ENCODE measurements around the gene TFEC. TPM values are rescaled to one million over a fixed set of nuclear protein-coding genes. Genes with fewer than 3 reads are reported as not detected.
"Not testable (repeated sequence)": the region's sequence is repeated elsewhere in the genome, so short reads cannot be mapped to it uniquely, and the experiment has no call there.

TFEC gene
- total and polyA plus RNA-seq, 2 of the 4 experiments (the other 2 are of a cell fraction), result under 0.01 to 0.02 TPM

DNA sequence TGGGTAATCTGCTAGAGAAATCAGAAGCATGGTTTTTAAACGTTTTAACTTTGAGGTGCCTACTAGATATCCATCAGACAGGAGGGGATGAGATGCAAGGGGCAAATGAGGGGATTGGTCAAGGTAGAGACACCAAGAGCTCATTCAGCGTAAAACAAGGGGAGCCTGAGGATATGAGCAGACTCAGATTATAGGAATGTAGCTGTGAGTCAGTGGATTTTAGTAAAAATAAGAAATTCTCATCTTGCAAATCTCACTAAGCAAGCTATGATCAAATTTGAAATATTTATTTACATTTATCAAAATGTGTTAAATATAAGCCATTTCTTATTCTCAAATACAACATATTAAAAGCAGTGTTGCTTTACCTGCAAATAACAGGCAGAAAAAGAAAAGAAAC is 21.4 kb upstream of the TFEC start:
- no CpG with 5 or more reads among the region's 2 CpGs for WGBS, 2 experiments (ENCODE audit: extremely low coverage in 2 of 2, insufficient read length in 1 of 2)
- dilution Hi-C loops (cut with HindIII; ENCODE audit: low sequenced_read_pairs, unreplicated experiment), result no loop called here

DNA sequence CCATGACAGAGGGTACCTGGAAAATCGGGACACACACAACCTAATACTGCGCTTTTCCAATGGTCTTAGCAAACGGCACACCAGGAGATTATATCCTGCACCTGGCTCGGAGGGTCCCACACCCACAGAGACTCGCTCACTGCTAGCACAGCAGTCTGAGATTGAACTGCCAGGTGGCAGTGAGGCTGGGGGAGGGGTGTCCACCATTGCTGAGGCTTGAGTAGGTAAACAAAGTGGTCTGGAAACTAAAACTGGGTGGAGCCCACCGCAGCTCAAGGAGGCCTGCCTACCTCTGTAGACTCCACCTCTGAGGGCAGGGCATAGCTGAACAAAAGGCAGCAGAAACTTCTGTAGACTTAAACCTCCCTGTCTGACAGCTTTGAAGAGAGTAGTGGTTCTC is 16.7 kb upstream of the TFEC start:
- ATAC-seq (ENCODE audit: low read depth); dilution Hi-C loops (cut with HindIII; ENCODE audit: low sequenced_read_pairs, unreplicated experiment); H3K9me1 ChIP-seq (ENCODE audit: insufficient read depth, low read length); H3K14ac ChIP-seq (replicated peaks; ENCODE audit: low read depth, low read length); H3K4me1 ChIP-seq (ENCODE audit: control insufficient read depth, insufficient read depth, low read length); H3K56ac ChIP-seq (ENCODE audit: extremely low read depth, insufficient read depth, low read length); H2BK5ac ChIP-seq (ENCODE audit: low read depth, low read length, poor library complexity, severe bottlenecking); H4K8ac ChIP-seq (ENCODE audit: low read depth in 2 of 2, low read length in 2 of 2); H4K5ac ChIP-seq (ENCODE audit: low read depth, low read length); H2BK20ac ChIP-seq (ENCODE audit: low read depth, low read length); POLR2A ChIA-PET (ENCODE audit: unreplicated experiment); H3K27ac ChIP-seq (ENCODE audit: insufficient read depth, low read length); H3K27me3 ChIP-seq (ENCODE audit: control insufficient read depth, insufficient read depth, low read length); H3K79me1 ChIP-seq (ENCODE audit: low read depth in 1 of 2, low read length in 2 of 2); H3K18ac ChIP-seq (ENCODE audit: low read depth, low read length); H3K4me2 ChIP-seq (ENCODE audit: low read depth, low read length); H2BK15ac ChIP-seq (ENCODE audit: low read depth, low read length); H3K9ac ChIP-seq (ENCODE audit: low read depth, low read length); BruUV-seq (replicated peaks); H4K20me1 ChIP-seq (ENCODE audit: insufficient read depth, low read length); intact Hi-C loops (cut with micrococcal nuclease); H3K4ac ChIP-seq (ENCODE audit: low read depth, low read length); in situ Hi-C loops (cut with MboI; ENCODE audit: low sequenced_read_pairs); H4K91ac ChIP-seq (ENCODE audit: insufficient read depth, low read depth, low read length); H2BK120ac ChIP-seq (ENCODE audit: low read depth, low read length); H3K36me3 ChIP-seq (ENCODE audit: control insufficient read depth, insufficient read depth, low read length); DNase-seq; H3K9me3 ChIP-seq (ENCODE audit: control insufficient read depth, insufficient read depth, low read length); CTCF ChIA-PET; H3K4me3 ChIP-seq (ENCODE audit: insufficient read depth, low read depth, low read length); H2AK9ac ChIP-seq (replicated peaks; ENCODE audit: low read depth, low read length, poor library complexity); H2AK5ac ChIP-seq (ENCODE audit: low read depth, low read length); H3K23ac ChIP-seq (ENCODE audit: low read depth, low read length); H2AFZ ChIP-seq (replicated peaks; ENCODE audit: low read length, poor library complexity): not testable (repeated sequence)
- WGBS, 2 experiments (ENCODE audit: extremely low coverage in 2 of 2, insufficient read length in 1 of 2), result 90% methylated on average over 2 of the region's 6 CpGs; no CpG with 5 or more reads in 1 of the 2 experiments

More for the DNA sequence above, 21.4 kb upstream of the TFEC start:
- Histone ChIP-seq H3K4me3 (ENCODE audit: insufficient read depth, low read depth, low read length) (no peak overlapping the region), H3K23ac (ENCODE audit: low read depth, low read length) (no peak overlapping the region), H4K8ac (ENCODE audit: low read depth in 2 of 2, low read length in 2 of 2) (no peak overlapping the region), H2BK15ac (ENCODE audit: low read depth, low read length) (no peak overlapping the region; the same call in 2 of the 3 replicates), H4K91ac (ENCODE audit: insufficient read depth, low read depth, low read length) (no peak overlapping the region), H3K79me1 (ENCODE audit: low read depth in 1 of 2, low read length in 2 of 2) (no peaks in the 10 kb centered on the region), H4K20me1 (ENCODE audit: insufficient read depth, low read length) (no peaks in the 10 kb centered on the region), H2AK9ac (replicated peaks; ENCODE audit: low read depth, low read length, poor library complexity) (no peak overlapping the region), H2BK120ac (ENCODE audit: low read depth, low read length) (peak overlapping the region; percentile 34), H2BK5ac (ENCODE audit: low read depth, low read length, poor library complexity, severe bottlenecking) (no peak overlapping the region), H3K9me1 (ENCODE audit: insufficient read depth, low read length) (0 out of 2 replicates have a peak, but pooled peaks cover 2% of the 10 kb centered on the region), H3K14ac (replicated peaks; ENCODE audit: low read depth, low read length) (peak overlapping the region; percentile 22; the same call in 1 of the 2 replicates), H2BK20ac (ENCODE audit: low read depth, low read length) (peak overlapping the region; percentile 61; the same call in 1 of the 2 replicates), H2AK5ac (ENCODE audit: low read depth, low read length) (no peak overlapping the region), H3K4me1 (ENCODE audit: control insufficient read depth, insufficient read depth, low read length) (no peaks in the 10 kb centered on the region), H3K9ac (ENCODE audit: low read depth, low read length) (no peak overlapping the region), H3K36me3 (ENCODE audit: control insufficient read depth, insufficient read depth, low read length) (no peaks in the 10 kb centered on the region), H4K5ac (ENCODE audit: low read depth, low read length) (no peak overlapping the region), H2AFZ (replicated peaks; ENCODE audit: low read length, poor library complexity) (no peak overlapping the region), H3K27me3 (ENCODE audit: control insufficient read depth, insufficient read depth, low read length) (no peaks in the 10 kb centered on the region), H3K9me3 (ENCODE audit: control insufficient read depth, insufficient read depth, low read length) (no peaks in the 10 kb centered on the region), H3K56ac (ENCODE audit: extremely low read depth, insufficient read depth, low read length) (no peak overlapping the region), H3K4me2 (ENCODE audit: low read depth, low read length) (no peak overlapping the region), H3K4ac (ENCODE audit: low read depth, low read length) (no peak overlapping the region), H3K27ac (ENCODE audit: insufficient read depth, low read length) (no peak overlapping the region), H3K18ac (ENCODE audit: low read depth, low read length) (no peak overlapping the region)
- CTCF ChIA-PET, result interaction anchor here (0.9 kb wide), 1 partner anchor 55 kb away, joined by 3 read pairs; no protein-coding TSS in a partner anchor
- intact Hi-C loops (cut with micrococcal nuclease) (no loop called here), in situ Hi-C loops (cut with MboI; ENCODE audit: low sequenced_read_pairs) (no loop called here)
- ATAC-seq (ENCODE audit: low read depth), result peak; percentile 59
- POLR2A ChIA-PET (ENCODE audit: unreplicated experiment), result no interaction called here
- no TSS peak for BruUV-seq (replicated peaks)
- no peak for TF ChIP-seq CHD1 (IDR thresholded peaks at IDR 0.05; ENCODE audit: low read depth, low read length)
- TF ChIP-seq MAZ (IDR thresholded peaks at IDR 0.05; ENCODE audit: borderline replicate concordance, low read depth, low read length), result no peak
- no peak for TF ChIP-seq BHLHE40 (IDR thresholded peaks at IDR 0.05; ENCODE audit: low read depth, low read length)
- TF ChIP-seq, protein P1, sequence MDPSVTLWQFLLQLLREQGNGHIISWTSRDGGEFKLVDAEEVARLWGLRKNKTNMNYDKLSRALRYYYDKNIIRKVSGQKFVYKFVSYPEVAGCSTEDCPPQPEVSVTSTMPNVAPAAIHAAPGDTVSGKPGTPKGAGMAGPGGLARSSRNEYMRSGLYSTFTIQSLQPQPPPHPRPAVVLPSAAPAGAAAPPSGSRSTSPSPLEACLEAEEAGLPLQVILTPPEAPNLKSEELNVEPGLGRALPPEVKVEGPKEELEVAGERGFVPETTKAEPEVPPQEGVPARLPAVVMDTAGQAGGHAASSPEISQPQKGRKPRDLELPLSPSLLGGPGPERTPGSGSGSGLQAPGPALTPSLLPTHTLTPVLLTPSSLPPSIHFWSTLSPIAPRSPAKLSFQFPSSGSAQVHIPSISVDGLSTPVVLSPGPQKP (IDR thresholded peaks at IDR 0.05; ENCODE audit: borderline replicate concordance, low read depth, low read length), result no peak
- no peak for TF ChIP-seq POLR2A (IDR thresholded peaks at IDR 0.05; ENCODE audit: low read depth, low read length)
- no peak for TF ChIP-seq NFE2L2 (IDR thresholded peaks at IDR 0.05; ENCODE audit: low read depth, low read length)
- no peak for TF ChIP-seq FOS (IDR thresholded peaks at IDR 0.05; ENCODE audit: low read depth, low read length)
- no peak for TF ChIP-seq MXI1 (IDR thresholded peaks at IDR 0.05; ENCODE audit: borderline replicate concordance, low read depth, low read length)
- DNase-seq, result peak; percentile 41
